GM18951 (cell line): ENCODE measurements around the gene C19orf44.
"Not testable (repeated sequence)": the region's sequence is repeated elsewhere in the genome, so short reads cannot be mapped to it uniquely, and the experiment has no call there.

Source experiments
- POLR2A ChIP-seq: IDR thresholded peaks from 4 replicates; pipeline ENCODE4 v1.6.1; 2011; ENCODE audit warnings: mild to moderate bottlenecking; ENCODE audit not compliant: insufficient read length, insufficient read depth; ENCODE audit errors: extremely low read depth
- in situ Hi-C: fragments of 300-500 bp; cut with MboI; formaldehyde crosslinking; loops from one replicate; pipeline ENCODE4 v1.12.0; 2022; ENCODE audit warnings: low sequenced_read_pairs, mixed read lengths, inconsistent platforms; ENCODE audit not compliant: unreplicated experiment

C19orf44 gene

GRCh38 chr19:16527334-16527935, 31.2 kb downstream of the C19orf44 start:
- no peak for TF ChIP-seq POLR2A
- in situ Hi-C loops, result no loop called here

GRCh38 chr19:16527971-16528521, 31.9 kb downstream of the C19orf44 start:
- TF ChIP-seq POLR2A, result no peak
- in situ Hi-C loops, result no loop called here

DNA sequence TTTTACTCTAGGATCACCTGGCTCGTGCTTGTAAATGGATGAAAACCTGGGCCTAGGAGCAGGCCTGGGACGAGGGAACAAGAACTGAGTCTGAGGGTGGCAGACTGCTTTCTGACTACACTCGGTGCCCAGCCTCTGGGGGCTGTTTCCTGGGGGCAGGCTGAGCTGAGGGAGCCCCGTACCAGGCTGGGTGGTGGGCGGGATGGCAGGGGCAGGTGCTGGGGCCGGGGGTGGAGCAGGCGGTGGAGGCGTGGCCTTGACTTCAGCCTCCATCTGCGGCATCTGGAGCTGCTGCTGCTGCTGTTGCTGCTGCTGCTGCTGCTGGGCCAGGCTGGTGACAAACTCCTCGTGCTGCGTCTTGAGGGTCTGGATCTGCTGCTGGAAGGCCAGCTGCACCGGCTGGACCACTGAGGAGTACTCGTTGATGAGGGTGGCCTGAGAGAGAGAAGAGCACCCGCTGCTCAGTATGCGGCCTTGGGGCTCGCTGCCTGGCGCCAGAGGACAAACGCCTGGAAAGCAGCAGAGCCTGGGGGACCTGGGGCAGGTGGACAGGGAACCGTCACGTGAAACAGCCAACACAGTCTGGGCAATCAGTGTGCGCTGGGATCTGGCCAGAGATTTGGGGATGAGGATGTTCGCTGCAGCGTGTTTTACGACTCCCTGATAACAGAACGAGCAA, 33.4 kb downstream of the C19orf44 start:
- in situ Hi-C loops, result no loop called here
- no peak for TF ChIP-seq POLR2A

- in situ Hi-C loops, result no loop called here
- TF ChIP-seq POLR2A, result no peak
These were observed 34.6 kb downstream of the C19orf44 start for GRCh38 chr19:16530540-16531379.

- in situ Hi-C loops, result no loop called here
- no peak for TF ChIP-seq POLR2A
These were observed 35.1 kb downstream of the C19orf44 start for GRCh38 chr19:16531380-16531669.

DNA sequence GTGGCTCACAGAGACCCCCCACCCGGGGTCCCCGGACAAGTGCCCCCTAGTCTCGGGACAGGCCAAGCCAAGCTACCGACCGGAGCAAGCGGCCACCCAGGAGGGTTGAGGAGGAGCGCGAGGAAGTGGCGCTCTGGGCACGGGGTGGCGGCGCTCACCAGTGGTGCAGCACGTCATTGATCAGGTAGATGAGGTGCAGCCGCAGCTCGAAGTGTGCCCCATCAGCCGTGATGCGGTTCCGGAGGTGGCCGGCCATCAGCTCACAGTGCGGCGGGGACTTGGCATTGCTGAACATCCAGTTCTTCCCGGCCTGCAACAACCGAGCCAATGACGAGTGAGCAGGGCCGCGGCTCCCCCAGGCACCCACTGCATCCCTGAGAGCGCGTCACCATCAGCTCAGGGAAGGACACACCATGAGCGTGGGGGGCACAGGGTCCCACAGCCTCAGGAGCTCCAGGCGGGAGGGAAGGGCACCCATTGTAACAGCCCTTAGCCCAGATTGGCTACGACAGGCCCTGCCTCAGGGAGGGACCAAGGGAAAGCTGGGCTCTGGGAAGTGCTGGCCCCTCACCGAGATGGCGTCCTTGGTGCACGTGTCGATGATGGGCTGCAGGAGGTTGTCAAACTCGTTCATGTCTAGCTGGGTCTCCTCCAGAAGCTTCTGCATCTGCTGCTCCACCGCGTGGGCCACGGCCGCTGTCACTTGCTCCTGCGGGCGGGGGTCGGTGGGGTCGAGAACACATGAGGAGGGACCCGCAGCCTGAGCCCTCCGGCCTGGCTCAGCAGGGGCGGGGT, 36.4 kb downstream of the C19orf44 start:
- in situ Hi-C loops, result no loop called here
- TF ChIP-seq POLR2A, result no peak

DNA sequence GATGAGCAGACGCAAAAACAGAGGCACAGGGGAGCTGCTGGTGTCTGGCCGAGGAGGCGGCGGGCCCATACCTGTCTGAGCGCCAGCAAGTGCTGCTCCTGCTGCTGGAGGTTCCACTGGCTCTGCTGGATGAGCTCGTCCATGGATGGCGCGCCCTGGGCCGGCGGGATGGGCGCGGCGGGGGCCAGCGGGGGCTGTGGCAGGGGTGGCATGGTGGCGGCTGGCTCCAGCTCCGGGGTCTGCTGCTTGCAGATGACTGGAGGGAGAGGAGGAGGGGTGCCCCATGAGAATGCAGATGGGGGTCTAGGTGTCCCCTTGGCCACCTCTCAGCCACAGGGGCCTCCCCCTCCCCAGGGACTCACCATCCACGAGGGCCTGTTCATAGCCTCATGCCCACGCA, 39.2 kb downstream of the C19orf44 start:
- no peak for TF ChIP-seq POLR2A

GRCh38 chr19:16536130-16536529, 39.9 kb downstream of the C19orf44 start:
- TF ChIP-seq POLR2A, result no peak
- in situ Hi-C loops, result no loop called here

More for the DNA sequence above, 39.2 kb downstream of the C19orf44 start:
- in situ Hi-C loops, result no loop called here

DNA sequence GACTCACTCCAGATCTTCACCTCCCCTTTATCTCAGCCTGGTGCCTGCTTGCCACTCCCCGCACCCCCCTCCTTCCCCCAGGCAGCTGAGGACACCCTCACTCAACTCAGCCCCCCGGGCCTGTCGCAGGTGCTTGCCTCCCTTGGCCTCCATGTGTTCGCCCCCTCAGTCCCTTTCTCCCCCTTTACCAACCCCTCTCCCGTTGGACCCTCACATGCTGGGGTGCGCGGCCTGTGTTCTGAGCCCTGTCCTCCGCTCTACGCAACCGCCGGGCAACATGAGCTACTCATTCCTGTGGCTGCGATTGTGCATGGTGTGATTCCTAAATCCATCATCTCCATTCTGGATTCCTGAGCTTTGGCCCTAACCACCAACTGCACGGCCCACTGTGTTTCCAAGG, 40.9 kb downstream of the C19orf44 start:
- no peak for TF ChIP-seq POLR2A
- in situ Hi-C loops, result no loop called here

DNA sequence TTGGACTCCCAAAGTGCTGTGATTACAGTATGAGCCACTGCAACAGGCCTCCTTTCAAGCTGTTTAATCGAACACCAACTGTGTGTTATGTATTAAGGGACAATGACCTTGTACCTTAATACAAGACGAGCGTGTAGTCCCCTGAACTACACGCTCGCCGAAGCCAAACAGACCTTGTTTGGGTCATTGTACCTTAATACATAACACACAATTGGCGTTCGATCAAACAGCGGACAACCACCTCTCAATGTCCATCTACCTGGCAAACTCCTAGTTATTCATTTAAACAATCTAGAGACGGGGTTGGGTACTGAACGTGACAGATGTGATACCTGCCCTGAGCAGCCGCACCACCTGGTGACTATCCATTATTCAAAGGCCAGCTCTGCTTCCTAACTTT, 44.8 kb downstream of the C19orf44 start:
- no peak for TF ChIP-seq POLR2A
- in situ Hi-C loops, result no loop called here

DNA sequence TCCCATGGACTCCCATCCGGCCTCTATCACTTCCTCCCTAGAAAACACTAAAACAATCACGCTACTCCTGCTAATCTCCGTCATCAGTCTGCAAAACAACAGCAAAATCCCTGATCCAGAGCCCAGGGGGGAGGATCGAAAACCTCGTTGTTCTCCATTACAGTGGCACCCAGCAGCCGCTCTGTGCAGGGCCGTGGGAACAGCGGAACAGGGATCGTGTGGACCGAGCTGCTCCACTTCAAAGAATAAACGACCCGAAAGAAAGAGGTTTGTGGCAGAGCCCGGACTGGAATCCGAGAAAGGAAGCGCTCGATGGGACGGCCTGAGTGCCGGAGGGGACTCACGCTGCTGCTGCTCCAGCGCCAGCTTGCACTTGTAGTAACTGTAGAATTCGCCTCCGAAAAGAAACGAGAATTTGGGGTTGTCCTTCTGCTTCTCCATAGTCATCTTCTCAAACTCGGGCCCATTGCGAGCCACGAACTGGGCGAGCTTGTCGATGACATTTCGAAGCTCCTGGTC, 45.4 kb downstream of the C19orf44 start:
- TF ChIP-seq POLR2A, result no peak
- in situ Hi-C loops, result no loop called here

DNA sequence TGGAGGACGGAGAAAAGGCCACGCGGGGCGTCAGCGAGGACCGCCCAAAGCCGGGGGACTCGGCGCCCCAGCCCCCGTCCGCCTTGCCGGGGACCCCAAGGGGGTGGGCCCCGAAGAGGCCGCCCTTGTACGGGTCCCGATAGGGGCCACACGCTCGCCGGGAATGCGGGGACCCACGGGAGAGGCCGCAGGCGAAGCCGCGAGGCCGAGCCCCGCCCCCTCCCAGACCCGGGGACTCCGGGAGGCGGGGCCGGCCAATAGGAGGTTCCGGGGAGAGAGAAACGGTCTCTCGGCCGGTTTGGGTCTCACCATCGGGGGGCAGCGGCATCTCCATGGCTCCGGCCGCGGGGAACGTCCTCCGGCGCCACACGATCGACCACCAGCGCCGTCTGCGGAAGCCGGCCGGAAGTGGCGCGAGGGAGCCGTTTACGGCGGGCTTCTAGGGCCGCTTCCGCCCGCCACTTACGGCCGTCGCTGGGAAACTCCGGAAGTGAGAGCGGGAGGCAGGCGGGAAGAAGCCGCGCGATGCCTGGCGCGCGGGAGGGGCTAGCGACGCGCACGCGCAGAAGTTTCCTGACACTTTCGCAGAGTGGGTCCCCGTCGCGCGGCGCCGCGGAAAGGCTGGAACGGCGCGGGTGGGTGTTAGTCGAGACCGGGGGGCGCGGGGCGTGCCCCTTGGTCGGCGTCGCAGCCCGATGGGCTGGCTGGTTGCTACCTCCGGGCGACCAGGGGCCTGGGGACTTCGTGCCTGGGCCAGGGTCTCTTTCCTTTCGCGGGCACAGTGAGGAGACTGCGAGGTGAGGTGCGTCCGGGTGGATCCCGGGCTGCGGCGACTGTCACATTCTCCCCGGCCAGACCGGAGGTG, 46.1 kb downstream of the C19orf44 start, which contains the start of gene CHERP:
Gene CHERP (minus strand): TSS at position 393 of the 865 bp plus-strand sequence. CDS start 59 bp downstream, at position 334.
- in situ Hi-C loops, result no loop called here
- peak; percentile 96 for TF ChIP-seq POLR2A

DNA sequence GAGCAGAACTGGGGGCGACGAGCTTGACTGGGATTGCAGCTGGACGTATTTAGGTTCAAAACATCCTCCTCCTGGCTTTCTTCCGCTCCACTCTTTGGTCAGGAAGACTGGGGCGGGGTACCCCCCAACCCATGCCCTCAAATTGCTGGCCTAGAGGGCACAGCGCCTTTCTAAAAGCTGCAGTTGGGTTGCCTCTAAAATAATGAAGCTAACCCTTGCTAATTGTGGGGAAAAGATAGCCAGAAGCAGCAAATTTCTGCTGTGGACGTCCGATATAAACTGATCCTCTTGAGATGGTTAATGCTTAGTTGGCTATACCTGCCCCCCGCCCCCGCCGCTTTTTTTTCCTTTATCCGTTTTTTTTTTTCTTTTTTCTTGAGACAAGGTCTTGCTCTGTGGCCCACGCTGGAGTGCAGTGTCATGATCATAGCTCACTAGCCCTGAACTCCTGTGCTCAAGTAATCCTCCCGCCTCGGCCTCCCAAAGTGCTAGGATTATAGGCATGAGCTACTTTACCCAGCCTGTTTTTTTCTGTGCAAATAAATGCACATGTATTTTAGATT, 46.8 kb downstream of the C19orf44 start:
- in situ Hi-C loops, result no loop called here
- no peak for TF ChIP-seq POLR2A

DNA sequence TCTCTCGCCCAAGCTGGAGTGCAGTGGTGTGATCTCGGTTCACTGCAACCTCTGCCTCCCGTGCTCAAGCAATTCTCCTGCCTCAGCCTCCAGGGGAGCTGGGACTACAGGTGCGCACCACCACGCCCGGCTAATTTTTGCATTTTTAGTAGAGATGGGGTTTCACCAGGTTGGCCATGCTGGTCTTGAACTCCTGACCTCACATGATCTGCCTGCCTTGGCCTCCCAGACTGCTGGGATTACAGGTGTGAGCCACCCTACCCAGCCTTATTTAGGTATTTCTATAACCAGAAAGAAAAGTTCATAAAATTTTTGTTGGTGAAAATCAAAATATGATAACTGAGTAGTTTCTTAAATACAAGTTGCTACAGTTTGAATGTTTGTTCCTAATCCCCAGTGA, 47.5 kb downstream of the C19orf44 start:
- in situ Hi-C loops, result not testable (repeated sequence)
